Esophagus squamous epithelium (tissue), 5 donors: ENCODE measurements around the gene ETV1. TPM values are rescaled to one million over a fixed set of nuclear protein-coding genes. Genes with fewer than 3 reads are reported as not detected.

Source experiments
- DNase-seq: peaks from one replicate; lab custom pipeline; 2025; lab: John Stamatoyannopoulos, UW
- H3K27ac ChIP-seq, 4 donors: fragments of 200-600 bp; sonication (generic); one replicate each; pipeline ENCODE4 v1.5.1; 2016 to 2019; ENCODE audit warnings: mild to moderate bottlenecking in 1 of 4
- H3K27me3 ChIP-seq, 4 donors: fragments of 200-600 bp; sonication (generic); 1 replicate in 3 of 4; 2 replicates in 1 of 4; pipeline versions ENCODE4 v1.5.1 to v1.6.0; 2017 to 2021; ENCODE audit warnings: antibody characterized with exemption in 1 of 4
- H3K36me3 ChIP-seq, 3 donors: fragments of 200-600 bp; sonication (generic); one replicate each; pipeline ENCODE4 v1.5.1; 2016 to 2019
- H3K4me1 ChIP-seq, 3 donors: fragments of 200-600 bp; sonication (generic); one replicate each; pipeline ENCODE4 v1.5.1; 2017 to 2019
- H3K4me3 ChIP-seq, 4 donors: fragments of 200-600 bp; sonication (generic); 1 replicate in 3 of 4; 2 replicates in 1 of 4; pipeline ENCODE4 v1.5.1; 2016 to 2019; ENCODE audit warnings: mild to moderate bottlenecking in 2 of 4, moderate library complexity in 1 of 4
- H3K9me3 ChIP-seq, 3 donors: fragments of 200-600 bp; sonication (generic); one replicate each; pipeline ENCODE4 v1.5.1; 2016 to 2019
- CTCF ChIP-seq, 6 experiments: fragments of 450-650 bp in 4 of 6; fragments of 200-600 bp in 2 of 6; sonication (generic) in 2 of 6; IDR thresholded peaks; one replicate each; pipeline ENCODE4 v1.5.1; 2016 to 2019; ENCODE audit warnings: antibody characterized with exemption in 6 of 6, mild to moderate bottlenecking in 4 of 6, moderate library complexity in 4 of 6
- POLR2A ChIP-seq, 4 donors: fragments of 450-650 bp; IDR thresholded peaks; one replicate each; pipeline ENCODE4 v1.6.1; 2017; ENCODE audit warnings: antibody characterized with exemption in 4 of 4, mild to moderate bottlenecking in 4 of 4, moderate library complexity in 3 of 4
- WGBS, 2 donors: methylation state at CpG; one replicate each; pipeline ENCODE4 v1.1.5; 2018; 5-methylcytosine and 5-hydroxymethylcytosine counted together
- intact Hi-C: fragments of 100-400 bp; cut with DNase I; formaldehyde crosslinking; loops from one replicate; pipeline ENCODE4 v1.15.0; 2022
- total RNA-seq, 4 donors: library from RNA; depleted of rRNA; stranded (reverse); fragments of >200 nt; gene quantifications; one replicate each; pipeline ENCODE4 v1.1.0, GENCODE V29; 2016
- donor health status: DM: yes; HTN: yes; CAD: no.

Gene ETV1
- total RNA-seq, 4 donors from 2014 or later, result 0.27 to 10.0 (median 1.6) TPM

- DNase-seq, result no peak
- intact Hi-C loops, result no loop called here
- Histone ChIP-seq H3K36me3 (no peaks in the 10 kb centered on the region), H3K27ac (no peak overlapping the region), H3K4me3 (no peak overlapping the region), H3K4me1 (peaks cover 0 to 23% (median 0%) of the 10 kb centered on the region in 3 donors), H3K27me3 (no peaks in the 10 kb centered on the region), H3K9me3 (no peaks in the 10 kb centered on the region)
- 83 to 88% methylated on average over 5 of the region's 5 CpGs for WGBS, 2 donors
- TF ChIP-seq CTCF (IDR thresholded peaks at IDR 0.05) (no peak), POLR2A (IDR thresholded peaks at IDR 0.05) (no peak)
Measured at GRCh38 chr7:13875496-13876074, 113.9 kb downstream of the ETV1 start.

GRCh38 chr7:13874783-13875182, 114.7 kb downstream of the ETV1 start:
- intact Hi-C loops, result no loop called here
- 13 to 23% methylated on average over 2 of the region's 2 CpGs for WGBS, 2 donors
- Histone ChIP-seq H3K4me1 (peaks cover 0 to 15% (median 0%) of the 10 kb centered on the region in 3 donors), H3K27me3 (no peaks in the 10 kb centered on the region), H3K27ac (no peak overlapping the region), H3K4me3 (no peak overlapping the region), H3K9me3 (no peaks in the 10 kb centered on the region), H3K36me3 (no peaks in the 10 kb centered on the region)
- no peak for DNase-seq
- TF ChIP-seq POLR2A (IDR thresholded peaks at IDR 0.05) (no peak), CTCF (IDR thresholded peaks at IDR 0.05) (no peak)

- TF ChIP-seq POLR2A (IDR thresholded peaks at IDR 0.05) (no peak), CTCF (IDR thresholded peaks at IDR 0.05) (no peak)
Measured at GRCh38 chr7:13872709-13873108, 116.8 kb downstream of the ETV1 start.

GRCh38 chr7:13871008-13871407, 118.5 kb downstream of the ETV1 start:
- Histone ChIP-seq H3K27me3 (no peaks in the 10 kb centered on the region), H3K4me3 (no peak overlapping the region), H3K4me1 (no peaks in the 10 kb centered on the region), H3K36me3 (no peaks in the 10 kb centered on the region), H3K9me3 (no peaks in the 10 kb centered on the region), H3K27ac (no peak overlapping the region)
- TF ChIP-seq POLR2A (IDR thresholded peaks at IDR 0.05) (no peak), CTCF (IDR thresholded peaks at IDR 0.05) (no peak)
- DNase-seq, result no peak
- intact Hi-C loops, result no loop called here

More at GRCh38 chr7:13872709-13873108, 116.8 kb downstream of the ETV1 start:
- no peaks in the 10 kb centered on the region for H3K36me3 ChIP-seq
- H3K27ac ChIP-seq, result no peak overlapping the region
- no peaks in the 10 kb centered on the region for H3K9me3 ChIP-seq
- no peaks in the 10 kb centered on the region for H3K27me3 ChIP-seq
- intact Hi-C loops, result no loop called here
- DNase-seq, result no peak
- peaks cover 0 to 2% (median 0%) of the 10 kb centered on the region in 3 donors for H3K4me1 ChIP-seq
- no peak overlapping the region for H3K4me3 ChIP-seq

- Histone ChIP-seq H3K9me3 (no peaks in the 10 kb centered on the region), H3K27ac (peak overlapping the region in 2 of 4 donors; percentile 2 to 33), H3K4me1 (peaks cover 0 to 27% (median 4%) of the 10 kb centered on the region in 3 donors), H3K4me3 (no peak overlapping the region), H3K36me3 (no peaks in the 10 kb centered on the region), H3K27me3 (no peaks in the 10 kb centered on the region)
- intact Hi-C loops, result no loop called here
- no peak for DNase-seq
- TF ChIP-seq CTCF (IDR thresholded peaks at IDR 0.05), result no peak
- TF ChIP-seq POLR2A (IDR thresholded peaks at IDR 0.05), result no peak
- WGBS, 2 donors, result 71 to 75% methylated on average over 2 of the region's 2 CpGs
Measured at GRCh38 chr7:13860734-13861133, 128.7 kb downstream of the ETV1 start.
